Adrenal gland (tissue), 5 donors: Measurements from ENCODE around the gene STS.

Source experiments
- CTCF ChIP-seq, 6 experiments: fragments of 450-650 bp in 4 of 6; fragments of 200-600 bp in 2 of 6; sonication (generic) in 1 of 6; IDR thresholded peaks; 1 replicate in 5 of 6; 2 replicates in 1 of 6; pipeline versions ENCODE4 v1.5.1 to v1.8.0; 2016 to 2021; ENCODE audit warnings: antibody characterized with exemption in 6 of 6, mild to moderate bottlenecking in 2 of 6, moderate library complexity in 1 of 6
- POLR2A ChIP-seq, 2 donors: fragments of 450-650 bp; IDR thresholded peaks; one replicate each; pipeline ENCODE4 v1.6.1; 2017; ENCODE audit warnings: antibody characterized with exemption in 2 of 2, mild to moderate bottlenecking in 2 of 2, moderate library complexity in 1 of 2
- donor health status: DM: no; HTN: no; CAD: no.

- TF ChIP-seq POLR2A (IDR thresholded peaks at IDR 0.05) (no peak), CTCF (IDR thresholded peaks at IDR 0.05) (no peak)
Observed at GRCh38 chrX:7188672-7189071, 41.2 kb downstream of the STS start.
